Cardiac muscle cell (in vitro differentiated cells and primary cell): ENCODE results near the gene MYOG. TPM values are rescaled to one million over a fixed set of nuclear protein-coding genes. Genes with fewer than 3 reads are reported as not detected.

Source experiments
- DNase-seq, 2 donors: peaks; one replicate each; pipeline versions ENCODE4 v3.0.0 to v3.0.0-alpha.2; 2010 to 2017; ENCODE audit warnings: low read depth in 1 of 2, low spot score in 1 of 2
- H3K27ac ChIP-seq: fragments of 200-600 bp; sonication (generic); 2 replicates; pipeline ENCODE4 v1.5.1; 2016
- H3K27me3 ChIP-seq: fragments of 200-600 bp; sonication (generic); 2 replicates; pipeline ENCODE4 v1.6.0; 2016; ENCODE audit warnings: control low read depth
- H3K36me3 ChIP-seq: fragments of 200-600 bp; sonication (generic); 2 replicates; pipeline ENCODE4 v1.5.1; 2016; ENCODE audit warnings: control low read depth
- H3K4me1 ChIP-seq: fragments of 200-600 bp; sonication (generic); 2 replicates; pipeline ENCODE4 v1.8.1; 2017; ENCODE audit warnings: low read depth, mild to moderate bottlenecking, mixed run types
- H3K4me3 ChIP-seq: fragments of 200-600 bp; sonication (generic); 2 replicates; pipeline ENCODE4 v1.5.1; 2016; ENCODE audit warnings: mild to moderate bottlenecking
- H3K9me3 ChIP-seq: fragments of 200-600 bp; sonication (generic); 2 replicates; pipeline ENCODE4 v1.5.1; 2017; ENCODE audit warnings: low read depth, mild to moderate bottlenecking, control low read depth
- polyA plus RNA-seq: library from polyadenylated mRNA; unstranded; fragments of >200 nt; fragmentation: Nextera tagmentation; extraction: Ambion mirVana; gene quantifications from 2 replicates; pipeline ENCODE4 v1.2.1, GENCODE V29; 2016
- total RNA-seq: library from RNA; depleted of rRNA; stranded (reverse); fragments of >200 nt; gene quantifications from 2 replicates; pipeline ENCODE4 v1.2.3, GENCODE V29; 2016
- TF ChIP-seq, protein P1 (sequence below): IDR thresholded peaks from 2 replicates; pipeline ENCODE4 v1.5.1; 2012; ENCODE audit warnings: low read depth, mild to moderate bottlenecking, low read length

MYOG gene
- total and polyA plus RNA-seq, 2 experiments from 2014 or later = 0.18 TPM; not detected in 1

DNA sequence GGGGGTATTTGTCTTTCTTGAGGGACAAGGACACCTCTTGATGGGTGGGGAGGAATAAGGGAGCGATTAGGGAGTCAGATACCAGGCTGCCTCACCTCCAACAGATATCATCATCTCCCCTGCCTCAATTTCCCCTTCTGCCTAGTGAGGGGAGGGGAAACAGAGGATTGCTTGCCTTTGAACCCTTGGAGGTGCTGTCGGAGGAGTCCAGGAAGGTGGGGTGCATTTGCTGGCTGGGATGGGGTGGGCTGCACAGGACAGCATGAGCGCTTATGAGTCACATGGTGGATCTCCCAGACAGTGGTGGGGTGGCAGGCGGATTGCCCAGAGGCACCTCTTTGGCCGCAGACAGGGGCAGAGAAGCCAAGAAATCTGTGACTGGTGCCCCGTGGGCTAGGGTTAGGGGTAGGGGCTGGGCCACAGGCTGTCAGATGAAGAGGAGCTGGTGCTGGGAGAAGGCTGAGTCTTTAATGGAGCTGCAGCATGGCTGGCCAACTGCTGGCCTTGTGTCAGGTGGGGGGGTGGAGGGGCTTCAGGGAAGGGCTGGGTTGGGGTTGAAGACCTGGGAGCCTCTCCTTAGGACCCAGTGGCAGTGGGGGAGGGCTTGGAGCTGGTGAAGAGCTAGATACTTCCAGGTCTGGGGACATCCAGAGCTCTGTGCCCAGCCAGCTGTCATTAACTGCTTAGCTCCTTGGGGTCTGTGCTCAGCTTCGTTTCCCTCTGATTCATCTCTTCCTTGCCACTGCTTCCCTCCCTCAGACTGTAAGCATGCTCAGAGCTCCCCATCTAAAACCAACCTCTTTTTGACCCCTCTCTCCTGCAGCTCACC lies 34.7 kb upstream of the MYOG start:
- Histone ChIP-seq H3K27ac (no peak overlapping the region), H3K9me3 (no peaks in the 10 kb centered on the region), H3K27me3 (peaks cover 10% of the 10 kb centered on the region), H3K4me3 (no peak overlapping the region), H3K4me1 (peaks cover 16% of the 10 kb centered on the region), H3K36me3 (no peaks in the 10 kb centered on the region)
- no peak for DNase-seq
- TF ChIP-seq, protein P1, sequence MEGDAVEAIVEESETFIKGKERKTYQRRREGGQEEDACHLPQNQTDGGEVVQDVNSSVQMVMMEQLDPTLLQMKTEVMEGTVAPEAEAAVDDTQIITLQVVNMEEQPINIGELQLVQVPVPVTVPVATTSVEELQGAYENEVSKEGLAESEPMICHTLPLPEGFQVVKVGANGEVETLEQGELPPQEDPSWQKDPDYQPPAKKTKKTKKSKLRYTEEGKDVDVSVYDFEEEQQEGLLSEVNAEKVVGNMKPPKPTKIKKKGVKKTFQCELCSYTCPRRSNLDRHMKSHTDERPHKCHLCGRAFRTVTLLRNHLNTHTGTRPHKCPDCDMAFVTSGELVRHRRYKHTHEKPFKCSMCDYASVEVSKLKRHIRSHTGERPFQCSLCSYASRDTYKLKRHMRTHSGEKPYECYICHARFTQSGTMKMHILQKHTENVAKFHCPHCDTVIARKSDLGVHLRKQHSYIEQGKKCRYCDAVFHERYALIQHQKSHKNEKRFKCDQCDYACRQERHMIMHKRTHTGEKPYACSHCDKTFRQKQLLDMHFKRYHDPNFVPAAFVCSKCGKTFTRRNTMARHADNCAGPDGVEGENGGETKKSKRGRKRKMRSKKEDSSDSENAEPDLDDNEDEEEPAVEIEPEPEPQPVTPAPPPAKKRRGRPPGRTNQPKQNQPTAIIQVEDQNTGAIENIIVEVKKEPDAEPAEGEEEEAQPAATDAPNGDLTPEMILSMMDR = no peak

GRCh38 chr1:203117611-203118575 lies 32.1 kb upstream of the MYOG start:
- Histone ChIP-seq H3K27ac (no peak overlapping the region), H3K27me3 (peaks cover 23% of the 10 kb centered on the region), H3K4me1 (peaks cover 6% of the 10 kb centered on the region), H3K4me3 (no peak overlapping the region), H3K36me3 (no peaks in the 10 kb centered on the region), H3K9me3 (no peaks in the 10 kb centered on the region)
- TF ChIP-seq, protein P1 = peak; percentile 83
- DNase-seq = peak; percentile 81 to 89

DNA sequence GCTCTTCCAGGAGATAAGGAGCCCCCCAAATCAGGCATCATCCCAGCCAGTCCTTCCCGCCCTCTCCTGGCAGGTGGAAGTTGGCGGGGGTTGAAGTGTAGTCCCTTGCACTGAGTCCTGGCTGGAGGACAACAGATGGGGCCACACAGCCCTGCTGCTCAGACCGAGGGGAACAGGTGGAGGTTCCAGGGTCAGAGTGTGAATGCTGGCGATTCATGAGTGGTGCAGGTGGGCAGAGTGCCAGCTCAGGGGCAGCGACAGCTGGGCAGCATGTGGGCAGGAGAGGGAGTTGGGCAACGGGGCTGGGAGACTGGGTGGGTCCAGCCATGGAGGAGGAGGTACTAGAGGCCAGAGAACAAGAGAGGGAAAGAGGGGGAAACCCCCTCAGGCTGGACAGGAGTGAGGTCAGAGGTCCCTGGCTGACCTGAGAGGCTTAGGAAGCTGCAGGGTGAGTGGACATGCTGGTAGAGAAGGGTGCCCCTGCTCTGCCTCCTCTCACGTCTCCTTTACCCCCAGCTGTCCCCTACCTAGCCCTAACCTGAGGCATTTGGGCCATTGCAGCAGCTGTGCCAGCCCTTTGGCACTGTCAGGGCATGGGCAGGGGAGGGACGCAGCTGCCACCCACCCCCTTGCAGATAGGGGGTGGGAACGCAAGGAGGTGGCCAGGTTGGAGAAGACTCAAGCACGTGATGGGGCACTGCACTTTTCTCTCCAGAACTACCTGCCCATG lies 30.4 kb upstream of the MYOG start:
- no peaks in the 10 kb centered on the region for H3K36me3 ChIP-seq
- H3K9me3 ChIP-seq = no peaks in the 10 kb centered on the region
- DNase-seq = no peak
- peaks cover 25% of the 10 kb centered on the region for H3K27me3 ChIP-seq
- peaks cover 6% of the 10 kb centered on the region for H3K4me1 ChIP-seq
- no peak overlapping the region for H3K4me3 ChIP-seq
- no peak overlapping the region for H3K27ac ChIP-seq
- TF ChIP-seq, protein P1 = no peak

GRCh38 chr1:203114202-203114601 lies 28.4 kb upstream of the MYOG start:
- TF ChIP-seq, protein P1 = no peak
- peaks cover 6% of the 10 kb centered on the region for H3K4me1 ChIP-seq
- no peaks in the 10 kb centered on the region for H3K9me3 ChIP-seq
- no peaks in the 10 kb centered on the region for H3K36me3 ChIP-seq
- H3K27ac ChIP-seq = no peak overlapping the region
- no peak for DNase-seq
- peaks cover 44% of the 10 kb centered on the region for H3K27me3 ChIP-seq
- no peak overlapping the region for H3K4me3 ChIP-seq

DNA sequence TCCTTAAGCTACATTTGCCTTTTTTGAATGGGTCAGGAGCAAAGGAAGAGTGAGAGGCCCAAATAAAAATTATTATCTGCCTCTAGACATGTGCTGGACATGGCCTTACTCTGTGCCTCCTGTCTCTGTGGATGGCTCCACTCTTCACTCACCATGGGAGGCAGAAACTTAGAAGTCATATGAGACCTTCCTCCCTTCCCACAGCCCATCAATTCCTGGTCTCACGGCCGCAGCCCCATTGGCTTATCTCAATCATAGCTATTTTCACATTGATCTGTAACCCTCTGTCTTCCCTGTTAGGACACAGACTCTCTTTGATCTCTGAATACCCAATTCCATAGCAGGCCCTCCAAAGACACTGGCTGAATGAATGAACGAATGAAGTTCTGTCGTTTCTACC lies 27.5 kb upstream of the MYOG start:
- Histone ChIP-seq H3K4me3 (no peak overlapping the region), H3K9me3 (no peaks in the 10 kb centered on the region), H3K4me1 (peaks cover 3% of the 10 kb centered on the region), H3K27ac (no peak overlapping the region), H3K27me3 (peaks cover 50% of the 10 kb centered on the region), H3K36me3 (no peaks in the 10 kb centered on the region)
- TF ChIP-seq, protein P1 = no peak
- no peak for DNase-seq
